Smooth muscle cell of the umbilical artery (primary cell): ENCODE results near the gene TMEM231. TPM values are rescaled to one million over a fixed set of nuclear protein-coding genes. Genes with fewer than 3 reads are reported as not detected.

Experiments
- total RNA-seq: library from RNA; depleted of rRNA; stranded (reverse); fragments of >200 nt; gene quantifications from 2 replicates; pipeline ENCODE4 v1.2.3, GENCODE V29; 2014

Gene TMEM231, protein sequence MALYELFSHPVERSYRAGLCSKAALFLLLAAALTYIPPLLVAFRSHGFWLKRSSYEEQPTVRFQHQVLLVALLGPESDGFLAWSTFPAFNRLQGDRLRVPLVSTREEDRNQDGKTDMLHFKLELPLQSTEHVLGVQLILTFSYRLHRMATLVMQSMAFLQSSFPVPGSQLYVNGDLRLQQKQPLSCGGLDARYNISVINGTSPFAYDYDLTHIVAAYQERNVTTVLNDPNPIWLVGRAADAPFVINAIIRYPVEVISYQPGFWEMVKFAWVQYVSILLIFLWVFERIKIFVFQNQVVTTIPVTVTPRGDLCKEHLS
- total RNA-seq, result 17.2 and 21.5 TPM in 2 replicates

DNA sequence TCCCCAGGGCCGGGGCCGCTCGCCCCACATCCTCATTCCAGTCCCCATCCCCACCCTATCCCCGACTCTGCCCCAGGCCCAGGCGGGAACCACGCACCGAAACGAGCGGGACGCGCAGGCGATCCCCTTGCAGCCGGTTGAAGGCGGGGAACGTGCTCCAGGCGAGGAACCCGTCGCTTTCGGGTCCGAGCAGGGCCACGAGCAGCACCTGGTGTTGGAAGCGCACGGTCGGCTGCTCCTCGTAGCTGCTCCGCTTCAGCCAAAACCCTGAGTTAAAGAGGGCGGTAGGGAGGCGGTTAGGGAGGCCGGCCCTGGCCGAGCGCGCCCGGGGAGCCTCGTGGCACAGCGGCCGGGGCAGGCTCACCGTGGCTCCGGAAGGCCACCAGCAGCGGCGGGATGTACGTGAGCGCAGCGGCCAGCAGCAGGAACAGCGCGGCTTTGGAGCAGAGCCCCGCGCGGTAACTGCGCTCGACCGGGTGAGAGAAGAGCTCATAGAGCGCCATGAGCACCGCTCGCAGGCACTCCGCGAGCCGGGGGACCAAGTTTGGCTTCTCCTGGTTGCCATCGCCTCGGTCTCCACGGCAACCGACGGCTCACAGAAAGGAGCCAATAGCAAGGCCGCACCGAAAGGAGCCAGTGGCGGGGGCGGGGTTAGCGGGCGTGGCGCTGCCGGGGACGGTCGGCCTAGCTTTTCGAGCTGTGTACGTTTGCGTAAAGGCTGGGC, at the start of gene TMEM231:
TMEM231 (minus strand) TSS at position 546 of the 724 bp plus-strand sequence; CDS start at position 503, 43 bp downstream.

DNA sequence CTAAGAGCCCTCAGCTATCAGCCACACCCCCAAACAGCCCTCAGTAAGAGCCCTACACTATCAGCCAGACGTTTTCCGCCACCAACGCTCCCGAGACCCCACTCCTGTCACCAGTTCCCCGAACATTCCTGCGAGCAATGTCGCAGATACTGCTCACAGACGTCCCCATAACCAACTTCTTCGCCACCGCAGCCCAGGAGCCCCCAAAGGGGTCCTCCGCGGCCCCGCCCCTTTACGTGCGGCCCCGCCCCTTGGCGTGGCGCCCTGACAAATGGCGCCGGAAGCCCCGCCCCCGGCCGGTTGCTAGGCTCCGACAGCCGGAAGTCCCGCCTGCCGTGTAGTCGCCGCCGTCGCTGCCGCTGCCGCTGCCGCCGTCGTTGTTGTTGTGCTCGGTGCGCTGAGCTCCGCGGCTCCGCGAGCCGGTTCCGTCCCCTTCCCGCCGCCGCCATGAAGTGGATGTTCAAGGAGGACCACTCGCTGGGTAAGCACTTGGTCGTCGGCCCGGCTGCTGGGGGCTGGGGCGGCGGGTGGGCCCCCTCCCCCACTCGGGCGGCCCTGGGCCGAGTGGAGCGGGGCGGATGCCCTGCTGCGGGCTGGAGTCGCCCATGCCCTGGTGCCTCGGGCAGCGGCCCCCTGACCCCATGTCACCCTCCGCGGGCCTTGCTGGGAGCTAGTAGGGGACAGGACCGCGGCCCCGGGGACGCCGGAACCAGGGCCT, 10.1 kb upstream of the TMEM231 start, which contains the start of gene GABARAPL2:
GABARAPL2 (plus strand) TSS at position 340 of the 718 bp plus-strand sequence; CDS start at position 448, 108 bp downstream.

DNA sequence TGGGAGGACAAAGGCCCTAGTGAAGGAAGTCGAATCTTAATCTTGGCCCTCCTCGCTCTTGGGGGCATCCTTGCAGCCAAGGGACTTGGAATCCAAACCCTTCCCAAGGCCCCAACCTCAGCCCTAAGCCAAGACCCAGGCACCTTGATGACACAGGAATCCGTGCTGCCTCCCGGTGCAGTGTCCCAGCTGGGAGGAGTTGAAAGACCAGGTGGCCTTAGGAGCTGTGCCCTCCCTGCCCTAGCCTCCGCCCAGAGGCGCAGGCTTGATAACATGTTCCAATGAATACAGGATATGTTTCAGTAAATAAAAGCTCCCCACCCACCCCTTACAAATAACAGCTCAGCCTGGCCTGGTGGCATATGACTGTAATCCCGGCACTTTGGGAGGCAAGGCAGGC, 20.2 kb downstream of the TMEM231 start, which contains the start of gene CHST5:
CHST5 (minus strand) TSS at position 208 of the 400 bp plus-strand sequence. CDS start 5,724 bp downstream, outside the sequence.

DNA sequence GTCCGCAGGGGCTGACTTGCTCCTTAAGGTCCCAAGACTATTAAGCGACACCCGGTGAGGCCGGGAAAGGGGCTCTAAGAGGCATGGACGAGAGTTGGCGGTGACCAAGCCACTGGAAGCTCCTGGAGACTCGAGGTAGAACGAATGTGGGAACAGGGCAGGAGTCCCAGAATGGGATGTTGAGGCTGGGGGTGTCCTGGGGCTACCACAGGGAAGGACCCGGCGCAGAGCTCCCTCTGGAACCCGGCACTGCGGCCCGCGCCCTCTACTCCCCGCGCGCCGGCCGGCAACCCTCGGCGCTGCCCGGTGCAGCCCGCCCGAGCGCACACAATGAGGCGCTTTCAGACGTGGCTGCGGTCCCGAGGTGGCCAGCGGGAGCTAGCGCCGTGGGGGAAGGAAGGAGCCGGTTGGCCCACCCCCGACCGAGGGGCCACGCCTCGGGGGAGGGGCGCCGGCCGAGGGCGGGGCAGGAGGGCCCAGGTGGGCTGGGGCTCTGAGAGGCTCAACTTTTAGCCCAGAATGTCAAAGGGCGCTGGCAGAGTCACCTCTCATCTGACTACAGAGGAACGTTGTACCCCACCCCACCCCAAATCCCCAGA, 60.9 kb downstream of the TMEM231 start, which contains the start of gene CHST6:
CHST6 (minus strand) TSS at position 366 of the 599 bp plus-strand sequence. CDS start 15,613 bp downstream, outside the sequence.

Other genes starting within 250 kb of the TMEM231 start
- 52.0 and 64.4 TPM in 2 replicates for gene CFDP1, start 122.7 kb downstream of the TMEM231 start, total RNA-seq
- gene TMEM170A, start 91.6 kb downstream of the TMEM231 start, total RNA-seq, result 22.0 and 22.1 TPM in 2 replicates
- 4.5 and 6.2 TPM in 2 replicates for gene CHST6, start 60.8 kb downstream of the TMEM231 start, total RNA-seq
- gene CHST5, start 20.1 kb downstream of the TMEM231 start, total RNA-seq, result 0.23 TPM in 1 of 2 replicates, not detected in the other
- 50.2 and 85.2 TPM in 2 replicates for gene GABARAPL2, start 10.1 kb upstream of the TMEM231 start, total RNA-seq
- 68.9 and 80.5 TPM in 2 replicates for gene ADAT1, start 67.0 kb upstream of the TMEM231 start, total RNA-seq
- 127 and 164 TPM in 2 replicates for gene KARS1, start 91.4 kb upstream of the TMEM231 start, total RNA-seq
- 55.6 and 56.4 TPM in 2 replicates for gene TERF2IP, start 91.5 kb upstream of the TMEM231 start, total RNA-seq
- gene CPHXL2, start 120.8 kb upstream of the TMEM231 start, total RNA-seq, result not detected in 2 replicates
- gene DUXB, start 145.2 kb upstream of the TMEM231 start, total RNA-seq, result not detected in 2 replicates
- not detected in 2 replicates for gene CPHXL, start 170.2 kb upstream of the TMEM231 start, total RNA-seq